ENCODE results near the gene SEZ6.

The SEZ6 gene

GRCh38 chr17:28968231-28968913, 37.5 kb downstream of the SEZ6 start:
- Histone ChIP-seq H3K4me3 (ENCODE audit: severe bottlenecking) (no peak overlapping the region), H3K4me1 (ENCODE audit: insufficient read depth, poor library complexity, severe bottlenecking) (no peaks in the 10 kb centered on the region), H3K36me3 (ENCODE audit: low read depth) (no peaks in the 10 kb centered on the region), H3K27ac (ENCODE audit: poor library complexity, severe bottlenecking) (no peak overlapping the region), H3K9me3 (ENCODE audit: severe bottlenecking) (no peaks in the 10 kb centered on the region), H3K27me3 (ENCODE audit: insufficient read depth, poor library complexity, severe bottlenecking) (no peaks in the 10 kb centered on the region)
- ATAC-seq (ENCODE audit: low read depth) (no peak), DNase-seq (ENCODE audit: low spot score) (no peak)
- TF ChIP-seq, protein P1, sequence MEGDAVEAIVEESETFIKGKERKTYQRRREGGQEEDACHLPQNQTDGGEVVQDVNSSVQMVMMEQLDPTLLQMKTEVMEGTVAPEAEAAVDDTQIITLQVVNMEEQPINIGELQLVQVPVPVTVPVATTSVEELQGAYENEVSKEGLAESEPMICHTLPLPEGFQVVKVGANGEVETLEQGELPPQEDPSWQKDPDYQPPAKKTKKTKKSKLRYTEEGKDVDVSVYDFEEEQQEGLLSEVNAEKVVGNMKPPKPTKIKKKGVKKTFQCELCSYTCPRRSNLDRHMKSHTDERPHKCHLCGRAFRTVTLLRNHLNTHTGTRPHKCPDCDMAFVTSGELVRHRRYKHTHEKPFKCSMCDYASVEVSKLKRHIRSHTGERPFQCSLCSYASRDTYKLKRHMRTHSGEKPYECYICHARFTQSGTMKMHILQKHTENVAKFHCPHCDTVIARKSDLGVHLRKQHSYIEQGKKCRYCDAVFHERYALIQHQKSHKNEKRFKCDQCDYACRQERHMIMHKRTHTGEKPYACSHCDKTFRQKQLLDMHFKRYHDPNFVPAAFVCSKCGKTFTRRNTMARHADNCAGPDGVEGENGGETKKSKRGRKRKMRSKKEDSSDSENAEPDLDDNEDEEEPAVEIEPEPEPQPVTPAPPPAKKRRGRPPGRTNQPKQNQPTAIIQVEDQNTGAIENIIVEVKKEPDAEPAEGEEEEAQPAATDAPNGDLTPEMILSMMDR (IDR thresholded peaks at IDR 0.05; ENCODE audit: poor library complexity, severe bottlenecking), result no peak

- Histone ChIP-seq H3K4me1 (ENCODE audit: insufficient read depth, poor library complexity, severe bottlenecking) (no peaks in the 10 kb centered on the region), H3K27me3 (ENCODE audit: insufficient read depth, poor library complexity, severe bottlenecking) (no peaks in the 10 kb centered on the region), H3K4me3 (ENCODE audit: severe bottlenecking) (no peak overlapping the region), H3K27ac (ENCODE audit: poor library complexity, severe bottlenecking) (no peak overlapping the region), H3K36me3 (ENCODE audit: low read depth) (no peaks in the 10 kb centered on the region), H3K9me3 (ENCODE audit: severe bottlenecking) (no peaks in the 10 kb centered on the region)
- ATAC-seq (ENCODE audit: low read depth) (no peak), DNase-seq (ENCODE audit: low spot score) (no peak)
- TF ChIP-seq, protein P1 (IDR thresholded peaks at IDR 0.05; ENCODE audit: poor library complexity, severe bottlenecking), result no peak
Observed at GRCh38 chr17:28967221-28968135, 38.4 kb downstream of the SEZ6 start.

DNA sequence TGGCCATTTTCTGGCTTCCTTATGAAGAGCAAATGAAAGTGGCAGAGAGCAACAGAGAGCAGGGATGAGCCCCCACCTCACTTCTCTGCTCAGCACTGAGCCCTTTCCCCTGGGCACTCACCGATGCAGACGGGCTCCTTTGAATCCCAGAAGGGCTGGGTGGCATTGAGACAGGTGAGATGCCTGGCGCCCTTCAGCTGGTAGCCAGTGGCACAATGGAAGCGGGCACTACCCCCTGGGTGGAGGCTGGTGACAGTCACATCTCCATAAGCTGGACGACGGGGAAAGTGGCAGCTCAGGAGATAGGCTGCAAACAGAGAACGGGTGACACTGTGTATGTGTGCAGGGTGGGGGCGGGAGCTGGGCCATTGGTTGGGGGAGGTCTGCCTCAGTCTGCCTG, 42.0 kb downstream of the SEZ6 start:
- H3K27ac ChIP-seq (ENCODE audit: poor library complexity, severe bottlenecking), result no peak overlapping the region
- no peaks in the 10 kb centered on the region for H3K36me3 ChIP-seq (ENCODE audit: low read depth)
- H3K9me3 ChIP-seq (ENCODE audit: severe bottlenecking), result no peaks in the 10 kb centered on the region
- ATAC-seq (ENCODE audit: low read depth), result no peak
- no peaks in the 10 kb centered on the region for H3K27me3 ChIP-seq (ENCODE audit: insufficient read depth, poor library complexity, severe bottlenecking)
- DNase-seq (ENCODE audit: low spot score), result no peak
- H3K4me3 ChIP-seq (ENCODE audit: severe bottlenecking), result no peak overlapping the region
- no peaks in the 10 kb centered on the region for H3K4me1 ChIP-seq (ENCODE audit: insufficient read depth, poor library complexity, severe bottlenecking)
- TF ChIP-seq, protein P1 (IDR thresholded peaks at IDR 0.05; ENCODE audit: poor library complexity, severe bottlenecking), result no peak

DNA sequence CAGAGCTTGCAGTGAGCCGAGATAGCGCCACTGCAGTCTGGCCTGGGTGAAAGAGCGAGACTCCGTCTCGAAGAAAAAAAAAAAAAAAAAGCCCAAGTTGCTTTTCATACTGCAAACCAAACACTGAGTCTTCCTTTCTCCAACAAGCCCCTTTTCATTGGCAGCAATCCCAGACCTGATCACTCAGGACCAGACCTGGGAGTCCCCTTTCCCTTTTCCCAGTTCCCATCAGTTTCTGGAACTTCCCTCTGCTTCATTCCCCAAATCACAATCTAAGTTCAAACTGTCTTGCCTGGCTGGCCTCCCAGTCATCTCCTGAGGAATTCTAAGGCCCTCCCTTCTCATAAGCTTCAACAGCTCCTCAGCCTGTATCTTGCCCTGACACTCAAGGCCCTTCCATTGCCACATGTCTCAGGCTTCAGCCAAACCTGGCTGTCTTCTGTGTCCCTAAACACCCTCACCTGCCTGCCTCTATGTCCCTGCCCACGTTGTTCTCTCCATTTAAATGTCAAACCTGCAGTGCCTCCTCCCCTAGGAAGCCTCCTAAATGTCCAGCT, 42.7 kb downstream of the SEZ6 start:
- no peaks in the 10 kb centered on the region for H3K27me3 ChIP-seq (ENCODE audit: insufficient read depth, poor library complexity, severe bottlenecking)
- no peak for ATAC-seq (ENCODE audit: low read depth)

More for the DNA sequence above, 42.7 kb downstream of the SEZ6 start:
- no peak for DNase-seq (ENCODE audit: low spot score)
- Histone ChIP-seq H3K27ac (ENCODE audit: poor library complexity, severe bottlenecking) (no peak overlapping the region), H3K9me3 (ENCODE audit: severe bottlenecking) (no peaks in the 10 kb centered on the region), H3K4me1 (ENCODE audit: insufficient read depth, poor library complexity, severe bottlenecking) (no peaks in the 10 kb centered on the region), H3K36me3 (ENCODE audit: low read depth) (no peaks in the 10 kb centered on the region), H3K4me3 (ENCODE audit: severe bottlenecking) (no peak overlapping the region)
- TF ChIP-seq, protein P1 (IDR thresholded peaks at IDR 0.05; ENCODE audit: poor library complexity, severe bottlenecking), result no peak

Measured in RWPE2 (cell line).